Gastrocnemius medialis (tissue), 4 donors: ENCODE results near the gene KCTD16.

Experiments
- CTCF ChIP-seq, 5 experiments: fragments of 450-650 bp in 3 of 5; fragments of 200-600 bp in 2 of 5; sonication (generic) in 2 of 5; IDR thresholded peaks in 4 of 5; conservative IDR thresholded peaks in 1 of 5; 1 replicate in 4 of 5; 2 replicates in 1 of 5; pipeline ENCODE4 v1.5.1; 2016 to 2019; ENCODE audit warnings: antibody characterized with exemption in 5 of 5, mild to moderate bottlenecking in 3 of 5, moderate library complexity in 3 of 5
- POLR2A ChIP-seq, 2 donors: fragments of 450-650 bp; IDR thresholded peaks; one replicate each; pipeline ENCODE4 v1.6.1; 2017; ENCODE audit warnings: antibody characterized with exemption in 2 of 2, mild to moderate bottlenecking in 2 of 2, moderate library complexity in 2 of 2

- TF ChIP-seq POLR2A (IDR thresholded peaks at IDR 0.05) (no peak), CTCF (IDR thresholded peaks at IDR 0.05 in 4 of 5, conservative IDR thresholded peaks at IDR 0.05 in 1 of 5) (no peak)
These were observed 102.8 kb downstream of the KCTD16 start for GRCh38 chr5:144273232-144274027.
